ENCODE measurements around the gene MFAP3L. TPM values are rescaled to one million over a fixed set of nuclear protein-coding genes. Genes with fewer than 3 reads are reported as not detected.
"Not testable (repeated sequence)": the region's sequence is repeated elsewhere in the genome, so short reads cannot be mapped to it uniquely, and the experiment has no call there.

The MFAP3L gene
- total RNA-seq, 1 donor from 2014 or later, result 1.6 TPM

DNA sequence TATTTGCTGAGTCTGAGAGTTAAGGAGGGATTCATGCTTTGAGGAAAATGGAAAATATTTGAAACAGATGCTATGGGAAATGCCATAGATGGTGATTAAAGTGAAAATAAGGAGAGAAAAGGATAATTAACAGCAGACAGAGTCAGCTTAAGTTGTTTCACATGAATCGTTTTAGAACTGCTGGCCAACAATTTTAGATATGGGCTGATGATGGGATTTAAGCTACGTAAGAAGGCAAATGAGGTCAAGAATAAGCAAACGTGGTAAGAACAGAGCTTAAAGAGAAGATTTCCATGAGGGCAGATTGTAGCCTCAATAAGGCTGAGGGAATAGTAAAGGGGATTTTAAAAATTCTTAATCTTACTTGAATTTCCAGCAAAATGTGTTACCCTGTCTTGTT lies 77.9 kb downstream of the MFAP3L start:
- H3K27me3 ChIP-seq (ENCODE audit: control insufficient read depth, insufficient read depth, low read length), result no peaks in the 10 kb centered on the region
- FAIRE-seq, result no peak

DNA sequence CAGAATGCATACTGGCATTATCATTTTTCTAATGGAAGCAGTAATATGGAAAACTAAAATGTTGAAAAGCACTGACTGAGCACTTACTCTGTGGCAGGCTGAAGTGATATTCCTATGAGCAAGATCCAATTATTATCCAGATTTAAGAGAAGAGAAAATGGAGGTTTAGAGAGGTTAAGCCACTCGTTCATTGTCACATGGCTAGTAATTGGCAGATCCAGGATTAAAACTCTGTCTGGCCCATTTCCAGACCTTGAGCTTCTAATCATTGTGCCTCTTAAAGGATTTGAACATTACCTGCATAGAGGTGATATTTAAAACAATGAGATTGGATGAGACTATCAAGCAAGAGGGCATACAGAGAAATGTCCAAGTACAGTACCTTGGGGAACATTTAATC lies 80.6 kb downstream of the MFAP3L start:
- DNase-seq (ENCODE audit: low read depth), result no peak
- Histone ChIP-seq H3K4me3 (ENCODE audit: low read depth, low read length) (no peak overlapping the region), H3K36me3 (ENCODE audit: control insufficient read depth, insufficient read depth, low read length) (no peaks in the 10 kb centered on the region), H3K27me3 (ENCODE audit: control insufficient read depth, insufficient read depth, low read length) (no peaks in the 10 kb centered on the region)
- TF ChIP-seq, protein P1, sequence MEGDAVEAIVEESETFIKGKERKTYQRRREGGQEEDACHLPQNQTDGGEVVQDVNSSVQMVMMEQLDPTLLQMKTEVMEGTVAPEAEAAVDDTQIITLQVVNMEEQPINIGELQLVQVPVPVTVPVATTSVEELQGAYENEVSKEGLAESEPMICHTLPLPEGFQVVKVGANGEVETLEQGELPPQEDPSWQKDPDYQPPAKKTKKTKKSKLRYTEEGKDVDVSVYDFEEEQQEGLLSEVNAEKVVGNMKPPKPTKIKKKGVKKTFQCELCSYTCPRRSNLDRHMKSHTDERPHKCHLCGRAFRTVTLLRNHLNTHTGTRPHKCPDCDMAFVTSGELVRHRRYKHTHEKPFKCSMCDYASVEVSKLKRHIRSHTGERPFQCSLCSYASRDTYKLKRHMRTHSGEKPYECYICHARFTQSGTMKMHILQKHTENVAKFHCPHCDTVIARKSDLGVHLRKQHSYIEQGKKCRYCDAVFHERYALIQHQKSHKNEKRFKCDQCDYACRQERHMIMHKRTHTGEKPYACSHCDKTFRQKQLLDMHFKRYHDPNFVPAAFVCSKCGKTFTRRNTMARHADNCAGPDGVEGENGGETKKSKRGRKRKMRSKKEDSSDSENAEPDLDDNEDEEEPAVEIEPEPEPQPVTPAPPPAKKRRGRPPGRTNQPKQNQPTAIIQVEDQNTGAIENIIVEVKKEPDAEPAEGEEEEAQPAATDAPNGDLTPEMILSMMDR (IDR thresholded peaks at IDR 0.05; ENCODE audit: insufficient read depth, low read length, severe bottlenecking), result no peak
- FAIRE-seq, result no peak

More for the DNA sequence above, 77.9 kb downstream of the MFAP3L start:
- TF ChIP-seq, protein P1 (IDR thresholded peaks at IDR 0.05; ENCODE audit: insufficient read depth, low read length, severe bottlenecking), result no peak
- H3K36me3 ChIP-seq (ENCODE audit: control insufficient read depth, insufficient read depth, low read length), result no peaks in the 10 kb centered on the region
- H3K4me3 ChIP-seq (ENCODE audit: low read depth, low read length), result no peak overlapping the region
- DNase-seq (ENCODE audit: low read depth), result no peak

DNA sequence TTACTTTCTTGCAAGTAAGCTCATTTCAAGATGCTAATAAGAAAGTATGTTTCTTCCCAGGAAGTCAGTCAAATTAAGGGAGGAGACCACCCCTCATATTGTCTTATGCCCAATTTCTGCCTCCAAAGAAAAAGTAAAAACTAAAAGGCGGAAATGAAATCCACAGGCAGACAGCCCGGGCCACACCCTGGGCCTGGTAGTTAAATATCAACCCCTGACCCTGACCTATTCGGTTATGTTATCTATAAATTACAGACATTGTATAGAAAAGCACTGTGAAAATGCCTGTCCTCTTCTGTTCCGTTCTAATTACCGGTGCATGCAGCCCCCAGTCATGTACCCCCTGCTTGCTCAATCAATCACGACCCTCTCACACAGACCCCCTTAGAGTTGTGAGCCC lies 82.6 kb downstream of the MFAP3L start:
- not testable (repeated sequence) for H3K4me3 ChIP-seq (ENCODE audit: low read depth, low read length); FAIRE-seq; H3K36me3 ChIP-seq (ENCODE audit: control insufficient read depth, insufficient read depth, low read length); DNase-seq (ENCODE audit: low read depth); H3K27me3 ChIP-seq (ENCODE audit: control insufficient read depth, insufficient read depth, low read length)

DNA sequence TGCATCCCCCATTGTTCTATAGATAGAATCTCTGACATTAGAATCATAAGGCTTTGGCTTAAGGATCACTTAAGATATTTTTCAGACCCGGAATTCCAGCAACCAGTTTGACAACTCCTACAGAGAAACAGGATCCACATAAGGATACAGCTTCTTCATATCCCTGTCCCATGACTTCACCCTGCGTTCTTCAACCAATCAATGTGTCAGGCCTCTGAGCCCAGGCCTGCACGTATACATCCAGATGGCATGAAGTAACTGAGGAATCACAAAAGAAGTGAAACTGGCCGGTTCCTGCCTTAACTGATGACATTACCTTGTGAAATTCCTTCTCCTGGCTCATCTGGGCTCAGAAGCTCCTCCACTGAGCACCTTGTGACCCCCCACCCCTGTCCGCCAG lies 85.1 kb downstream of the MFAP3L start:
- H3K27me3 ChIP-seq (ENCODE audit: control insufficient read depth, insufficient read depth, low read length), result no peaks in the 10 kb centered on the region
- H3K4me3 ChIP-seq (ENCODE audit: low read depth, low read length), result no peak overlapping the region
- no peaks in the 10 kb centered on the region for H3K36me3 ChIP-seq (ENCODE audit: control insufficient read depth, insufficient read depth, low read length)
- DNase-seq (ENCODE audit: low read depth) (peak; percentile 1), FAIRE-seq (no peak)
- TF ChIP-seq, protein P1 (IDR thresholded peaks at IDR 0.05; ENCODE audit: insufficient read depth, low read length, severe bottlenecking), result no peak

DNA sequence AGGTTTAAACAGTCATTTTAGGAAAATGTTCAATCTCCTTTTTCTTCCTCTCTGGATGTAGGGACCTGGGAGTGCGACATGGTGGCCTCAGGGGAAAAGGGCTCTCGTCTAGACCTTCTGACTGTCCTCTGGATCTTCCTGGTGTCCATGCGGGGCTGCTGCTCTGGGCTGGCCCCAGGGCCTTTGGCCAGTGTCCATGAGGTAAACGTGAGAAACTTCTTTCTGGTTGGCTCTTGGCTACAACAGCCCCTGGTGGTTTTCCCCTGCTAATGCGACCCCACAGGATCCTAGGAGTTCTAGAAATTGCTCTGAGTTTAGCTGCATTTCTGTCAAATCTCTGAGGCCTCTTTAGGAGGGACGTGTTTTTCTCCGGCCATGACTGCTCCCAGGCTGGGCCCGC lies 85.7 kb downstream of the MFAP3L start:
- no peak for DNase-seq (ENCODE audit: low read depth)
- TF ChIP-seq, protein P1 (IDR thresholded peaks at IDR 0.05; ENCODE audit: insufficient read depth, low read length, severe bottlenecking), result no peak
- H3K36me3 ChIP-seq (ENCODE audit: control insufficient read depth, insufficient read depth, low read length), result no peaks in the 10 kb centered on the region
- no peak for FAIRE-seq
- H3K4me3 ChIP-seq (ENCODE audit: low read depth, low read length), result no peak overlapping the region
- no peaks in the 10 kb centered on the region for H3K27me3 ChIP-seq (ENCODE audit: control insufficient read depth, insufficient read depth, low read length)

Other genes with a start within 250 kb of the MFAP3L start
- gene AADAT, start 63.6 kb upstream of the MFAP3L start, total RNA-seq, result 0.64 and 1.1 TPM in 2 replicates

All from bronchial epithelial cell (primary cell).